SJSA1 (cell line): Measurements from ENCODE around the gene SEMA3G. TPM values are rescaled to one million over a fixed set of nuclear protein-coding genes. Genes with fewer than 3 reads are reported as not detected.

Experiments used
- DNase-seq, 2 experiments: peaks; one replicate each; pipeline ENCODE4 v3.0.0-alpha.2; 2015 to 2020; ENCODE audit warnings: low spot score in 2 of 2, low read depth in 1 of 2
- H3K27ac ChIP-seq: fragments of 250-450 bp; sonication (Bioruptor Pico); 2 replicates; pipeline ENCODE4 v1.5.1; 2020; ENCODE audit warnings: mild to moderate bottlenecking, moderate library complexity
- H3K27me3 ChIP-seq: fragments of 250-450 bp; sonication (Bioruptor Pico); replicated peaks from 2 replicates; pipeline ENCODE4 v1.5.1; 2020; ENCODE audit warnings: mild to moderate bottlenecking, moderate library complexity
- H3K36me3 ChIP-seq: fragments of 250-450 bp; sonication (Bioruptor Pico); 2 replicates; pipeline ENCODE4 v1.5.1; 2020; ENCODE audit warnings: mild to moderate bottlenecking
- H3K4me1 ChIP-seq: fragments of 250-450 bp; sonication (Bioruptor Pico); replicated peaks from 2 replicates; pipeline ENCODE4 v1.6.1; 2021; ENCODE audit warnings: mild to moderate bottlenecking
- H3K4me3 ChIP-seq: fragments of 250-450 bp; sonication (Bioruptor Pico); 2 replicates; pipeline ENCODE4 v1.5.1; 2020; ENCODE audit warnings: mild to moderate bottlenecking
- H3K9me3 ChIP-seq: fragments of 250-450 bp; sonication (Bioruptor Pico); replicated peaks from 2 replicates; pipeline ENCODE4 v1.5.1; 2020; ENCODE audit warnings: mild to moderate bottlenecking
- total RNA-seq: library from RNA; depleted of rRNA; stranded (reverse); fragments of >200 nt; shearing (Covaris generic); gene quantifications from 2 replicates; pipeline ENCODE4 v1.2.3, GENCODE V29; 2014

Gene SEMA3G
- total RNA-seq, 1 experiment from 2014 or later = 0.13 TPM

GRCh38 chr3:52483577-52484381 is 38.9 kb upstream of the SEMA3G start:
- H3K36me3 ChIP-seq = peaks cover 89% of the 10 kb centered on the region
- H3K9me3 ChIP-seq = no peaks in the 10 kb centered on the region
- DNase-seq = peak in 1 of 2 experiments; percentile 47
- no peak overlapping the region for H3K27ac ChIP-seq
- H3K4me3 ChIP-seq = no peak overlapping the region
- peaks cover 14% of the 10 kb centered on the region for H3K4me1 ChIP-seq
- H3K27me3 ChIP-seq = no peaks in the 10 kb centered on the region

GRCh38 chr3:52483081-52483480 is 38.2 kb upstream of the SEMA3G start:
- Histone ChIP-seq H3K4me1 (peaks cover 14% of the 10 kb centered on the region), H3K27ac (no peak overlapping the region), H3K27me3 (no peaks in the 10 kb centered on the region), H3K36me3 (peaks cover 92% of the 10 kb centered on the region), H3K9me3 (no peaks in the 10 kb centered on the region), H3K4me3 (no peak overlapping the region)
- no peak for DNase-seq

GRCh38 chr3:52481819-52482521 is 37.1 kb upstream of the SEMA3G start:
- H3K36me3 ChIP-seq = peaks cover 92% of the 10 kb centered on the region
- peaks cover 14% of the 10 kb centered on the region for H3K4me1 ChIP-seq
- DNase-seq = no peak
- H3K9me3 ChIP-seq = no peaks in the 10 kb centered on the region
- H3K27me3 ChIP-seq = no peaks in the 10 kb centered on the region
- no peak overlapping the region for H3K27ac ChIP-seq
- H3K4me3 ChIP-seq = no peak overlapping the region

- H3K36me3 ChIP-seq = peaks cover 93% of the 10 kb centered on the region
- H3K4me1 ChIP-seq = peaks cover 14% of the 10 kb centered on the region
- DNase-seq = no peak
- no peaks in the 10 kb centered on the region for H3K27me3 ChIP-seq
- no peaks in the 10 kb centered on the region for H3K9me3 ChIP-seq
- no peak overlapping the region for H3K4me3 ChIP-seq
- H3K27ac ChIP-seq = no peak overlapping the region
Measured at GRCh38 chr3:52480768-52481715, 36.1 kb upstream of the SEMA3G start.

GRCh38 chr3:52479877-52480575 is 35.1 kb upstream of the SEMA3G start:
- Histone ChIP-seq H3K36me3 (peaks cover 93% of the 10 kb centered on the region), H3K9me3 (no peaks in the 10 kb centered on the region), H3K27me3 (no peaks in the 10 kb centered on the region), H3K4me1 (peaks cover 14% of the 10 kb centered on the region), H3K27ac (no peak overlapping the region), H3K4me3 (no peak overlapping the region)
- no peak for DNase-seq

- no peak overlapping the region for H3K27ac ChIP-seq
- no peaks in the 10 kb centered on the region for H3K27me3 ChIP-seq
- H3K36me3 ChIP-seq = peaks cover 92% of the 10 kb centered on the region
- no peaks in the 10 kb centered on the region for H3K9me3 ChIP-seq
- no peak overlapping the region for H3K4me3 ChIP-seq
- H3K4me1 ChIP-seq = peaks cover 14% of the 10 kb centered on the region
- DNase-seq = no peak
Measured at GRCh38 chr3:52479037-52479876, 34.4 kb upstream of the SEMA3G start.

- Histone ChIP-seq H3K27me3 (no peaks in the 10 kb centered on the region), H3K36me3 (peaks cover 97% of the 10 kb centered on the region), H3K4me3 (no peak overlapping the region), H3K27ac (no peak overlapping the region), H3K4me1 (no peaks in the 10 kb centered on the region; the same call in 1 of the 2 replicates), H3K9me3 (no peaks in the 10 kb centered on the region)
- DNase-seq = no peak
Measured at GRCh38 chr3:52477796-52478095, 32.8 kb upstream of the SEMA3G start.

- no peak for DNase-seq
- Histone ChIP-seq H3K27me3 (no peaks in the 10 kb centered on the region), H3K9me3 (no peaks in the 10 kb centered on the region), H3K4me3 (no peak overlapping the region), H3K36me3 (peaks cover 97% of the 10 kb centered on the region), H3K27ac (no peak overlapping the region), H3K4me1 (no peaks in the 10 kb centered on the region)
Measured at GRCh38 chr3:52477076-52477795, 32.3 kb upstream of the SEMA3G start.

- DNase-seq = no peak
- H3K36me3 ChIP-seq = peaks cover 77% of the 10 kb centered on the region
Measured at GRCh38 chr3:52473026-52473425, 28.1 kb upstream of the SEMA3G start.

GRCh38 chr3:52472239-52473000 is 27.5 kb upstream of the SEMA3G start:
- H3K9me3 ChIP-seq = no peaks in the 10 kb centered on the region
- H3K4me3 ChIP-seq = no peak overlapping the region
- H3K27ac ChIP-seq = no peak overlapping the region
- DNase-seq = no peak
- peaks cover 73% of the 10 kb centered on the region for H3K36me3 ChIP-seq
- no peaks in the 10 kb centered on the region for H3K27me3 ChIP-seq
- no peaks in the 10 kb centered on the region for H3K4me1 ChIP-seq

More at GRCh38 chr3:52473026-52473425, 28.1 kb upstream of the SEMA3G start:
- Histone ChIP-seq H3K9me3 (no peaks in the 10 kb centered on the region), H3K27me3 (no peaks in the 10 kb centered on the region), H3K27ac (no peak overlapping the region), H3K4me3 (no peak overlapping the region), H3K4me1 (no peaks in the 10 kb centered on the region)

GRCh38 chr3:52471371-52472238 is 26.7 kb upstream of the SEMA3G start:
- H3K36me3 ChIP-seq = peaks cover 66% of the 10 kb centered on the region

More at GRCh38 chr3:52471371-52472238, 26.7 kb upstream of the SEMA3G start:
- H3K27me3 ChIP-seq = no peaks in the 10 kb centered on the region
- no peak for DNase-seq
- H3K4me3 ChIP-seq = no peak overlapping the region
- no peak overlapping the region for H3K27ac ChIP-seq
- H3K4me1 ChIP-seq = no peaks in the 10 kb centered on the region
- no peaks in the 10 kb centered on the region for H3K9me3 ChIP-seq
